Measurements from ENCODE around the gene CXCL14.
A peak's percentile ranks its signal among the peaks of the same experiment; 100 is the strongest.

DNA sequence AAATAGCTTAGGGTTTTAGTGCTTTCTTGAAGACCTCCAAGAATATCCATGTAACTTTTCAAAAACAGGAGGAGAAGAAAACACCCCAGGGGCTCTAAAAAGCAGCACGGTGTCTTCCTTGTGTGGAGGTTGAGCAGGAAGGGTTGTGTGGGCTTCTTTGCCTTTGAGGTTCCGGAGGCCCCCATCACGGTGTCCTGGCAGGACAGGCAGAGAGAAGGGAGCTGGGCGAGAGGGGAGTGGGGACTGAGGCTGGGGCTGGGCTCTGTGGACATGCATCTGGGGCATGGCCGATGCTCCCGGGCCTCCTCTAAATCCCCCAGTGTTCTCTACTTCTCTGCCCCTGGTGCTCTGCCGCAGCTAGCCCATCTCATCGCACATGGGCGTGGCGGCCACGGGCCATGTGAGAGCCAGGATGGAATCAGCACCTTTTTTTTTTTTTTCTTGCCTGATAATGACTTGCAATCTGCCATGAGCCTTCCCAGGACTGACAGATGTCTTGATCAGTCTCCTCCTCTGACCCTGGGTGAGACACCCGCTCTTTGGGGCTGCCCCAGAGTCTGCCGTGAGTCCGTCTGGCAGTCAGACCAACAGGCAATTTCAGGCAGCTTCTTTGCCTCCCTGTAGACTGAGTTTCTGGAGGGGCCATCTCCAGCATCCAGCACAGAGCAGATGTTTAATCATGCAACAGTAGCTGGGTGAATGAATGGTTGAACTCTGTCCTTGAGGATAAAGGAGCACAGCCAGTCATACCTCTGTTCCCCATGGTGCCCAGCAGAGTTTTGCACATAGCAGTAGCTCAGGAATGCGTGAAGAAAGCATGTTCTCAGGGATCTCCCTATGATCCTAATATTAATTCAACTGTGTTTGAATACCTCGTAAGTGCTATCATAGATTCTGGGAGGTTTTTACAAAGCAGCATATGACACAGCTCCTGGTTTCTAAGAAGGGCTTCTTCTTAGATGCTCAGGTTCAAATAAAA lies 12.1 kb downstream of the CXCL14 start:
- TF ChIP-seq POLR2AphosphoS5 (IDR thresholded peaks at IDR 0.05; ENCODE audit: low read depth, low read length) (no peak), SIN3A (IDR thresholded peaks at IDR 0.05; ENCODE audit: borderline replicate concordance, insufficient read depth, low read depth, low read length) (no peak)
- TF ChIP-seq, protein P1, sequence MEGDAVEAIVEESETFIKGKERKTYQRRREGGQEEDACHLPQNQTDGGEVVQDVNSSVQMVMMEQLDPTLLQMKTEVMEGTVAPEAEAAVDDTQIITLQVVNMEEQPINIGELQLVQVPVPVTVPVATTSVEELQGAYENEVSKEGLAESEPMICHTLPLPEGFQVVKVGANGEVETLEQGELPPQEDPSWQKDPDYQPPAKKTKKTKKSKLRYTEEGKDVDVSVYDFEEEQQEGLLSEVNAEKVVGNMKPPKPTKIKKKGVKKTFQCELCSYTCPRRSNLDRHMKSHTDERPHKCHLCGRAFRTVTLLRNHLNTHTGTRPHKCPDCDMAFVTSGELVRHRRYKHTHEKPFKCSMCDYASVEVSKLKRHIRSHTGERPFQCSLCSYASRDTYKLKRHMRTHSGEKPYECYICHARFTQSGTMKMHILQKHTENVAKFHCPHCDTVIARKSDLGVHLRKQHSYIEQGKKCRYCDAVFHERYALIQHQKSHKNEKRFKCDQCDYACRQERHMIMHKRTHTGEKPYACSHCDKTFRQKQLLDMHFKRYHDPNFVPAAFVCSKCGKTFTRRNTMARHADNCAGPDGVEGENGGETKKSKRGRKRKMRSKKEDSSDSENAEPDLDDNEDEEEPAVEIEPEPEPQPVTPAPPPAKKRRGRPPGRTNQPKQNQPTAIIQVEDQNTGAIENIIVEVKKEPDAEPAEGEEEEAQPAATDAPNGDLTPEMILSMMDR (IDR thresholded peaks at IDR 0.05) = peak; percentile 59
- TF ChIP-seq, protein P2, sequence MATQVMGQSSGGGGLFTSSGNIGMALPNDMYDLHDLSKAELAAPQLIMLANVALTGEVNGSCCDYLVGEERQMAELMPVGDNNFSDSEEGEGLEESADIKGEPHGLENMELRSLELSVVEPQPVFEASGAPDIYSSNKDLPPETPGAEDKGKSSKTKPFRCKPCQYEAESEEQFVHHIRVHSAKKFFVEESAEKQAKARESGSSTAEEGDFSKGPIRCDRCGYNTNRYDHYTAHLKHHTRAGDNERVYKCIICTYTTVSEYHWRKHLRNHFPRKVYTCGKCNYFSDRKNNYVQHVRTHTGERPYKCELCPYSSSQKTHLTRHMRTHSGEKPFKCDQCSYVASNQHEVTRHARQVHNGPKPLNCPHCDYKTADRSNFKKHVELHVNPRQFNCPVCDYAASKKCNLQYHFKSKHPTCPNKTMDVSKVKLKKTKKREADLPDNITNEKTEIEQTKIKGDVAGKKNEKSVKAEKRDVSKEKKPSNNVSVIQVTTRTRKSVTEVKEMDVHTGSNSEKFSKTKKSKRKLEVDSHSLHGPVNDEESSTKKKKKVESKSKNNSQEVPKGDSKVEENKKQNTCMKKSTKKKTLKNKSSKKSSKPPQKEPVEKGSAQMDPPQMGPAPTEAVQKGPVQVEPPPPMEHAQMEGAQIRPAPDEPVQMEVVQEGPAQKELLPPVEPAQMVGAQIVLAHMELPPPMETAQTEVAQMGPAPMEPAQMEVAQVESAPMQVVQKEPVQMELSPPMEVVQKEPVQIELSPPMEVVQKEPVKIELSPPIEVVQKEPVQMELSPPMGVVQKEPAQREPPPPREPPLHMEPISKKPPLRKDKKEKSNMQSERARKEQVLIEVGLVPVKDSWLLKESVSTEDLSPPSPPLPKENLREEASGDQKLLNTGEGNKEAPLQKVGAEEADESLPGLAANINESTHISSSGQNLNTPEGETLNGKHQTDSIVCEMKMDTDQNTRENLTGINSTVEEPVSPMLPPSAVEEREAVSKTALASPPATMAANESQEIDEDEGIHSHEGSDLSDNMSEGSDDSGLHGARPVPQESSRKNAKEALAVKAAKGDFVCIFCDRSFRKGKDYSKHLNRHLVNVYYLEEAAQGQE (IDR thresholded peaks at IDR 0.05; ENCODE audit: insufficient read depth in 1 of 2, low read depth in 2 of 2, low read length in 1 of 2) = no peak

Data from Panc1 (cell line).